ENCODE measurements around the gene COX4I2.

The COX4I2 gene

DNA sequence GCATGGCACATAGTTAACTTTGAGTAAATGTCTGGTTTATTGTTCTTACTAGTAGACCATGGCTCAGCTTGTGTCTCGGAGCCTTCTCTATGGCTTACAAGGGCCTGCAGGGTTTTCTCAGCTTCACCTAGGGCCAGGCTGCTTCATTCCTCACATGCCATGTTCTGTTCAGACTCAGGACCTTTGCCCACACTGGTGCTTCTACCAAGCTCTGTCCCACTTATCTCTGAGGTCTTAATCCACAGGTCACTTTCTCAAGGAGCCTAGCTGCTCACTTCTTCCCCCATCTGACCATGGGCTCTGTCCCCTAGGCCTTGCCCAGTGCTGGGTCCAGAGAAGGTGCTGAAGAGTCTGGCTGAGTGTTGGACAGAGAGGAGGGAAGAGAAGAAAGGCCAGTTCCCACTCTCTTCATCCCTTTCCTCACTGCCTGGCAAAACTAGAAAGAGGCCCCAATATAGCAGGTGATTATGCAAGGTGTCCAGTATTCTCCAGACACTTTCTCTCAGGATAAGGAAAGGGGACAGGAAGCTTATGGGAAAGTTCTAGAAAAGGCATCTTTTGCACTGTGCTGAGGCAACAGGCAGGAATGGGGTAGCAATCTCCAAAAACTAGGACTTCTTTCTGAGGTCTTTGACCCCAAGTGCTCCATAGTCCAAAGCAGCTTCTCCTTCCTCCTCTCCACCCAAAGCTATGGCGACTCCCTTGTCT is 40.0 kb downstream of the COX4I2 start:
- DNase-seq (ENCODE audit: low spot score), result no peak

DNA sequence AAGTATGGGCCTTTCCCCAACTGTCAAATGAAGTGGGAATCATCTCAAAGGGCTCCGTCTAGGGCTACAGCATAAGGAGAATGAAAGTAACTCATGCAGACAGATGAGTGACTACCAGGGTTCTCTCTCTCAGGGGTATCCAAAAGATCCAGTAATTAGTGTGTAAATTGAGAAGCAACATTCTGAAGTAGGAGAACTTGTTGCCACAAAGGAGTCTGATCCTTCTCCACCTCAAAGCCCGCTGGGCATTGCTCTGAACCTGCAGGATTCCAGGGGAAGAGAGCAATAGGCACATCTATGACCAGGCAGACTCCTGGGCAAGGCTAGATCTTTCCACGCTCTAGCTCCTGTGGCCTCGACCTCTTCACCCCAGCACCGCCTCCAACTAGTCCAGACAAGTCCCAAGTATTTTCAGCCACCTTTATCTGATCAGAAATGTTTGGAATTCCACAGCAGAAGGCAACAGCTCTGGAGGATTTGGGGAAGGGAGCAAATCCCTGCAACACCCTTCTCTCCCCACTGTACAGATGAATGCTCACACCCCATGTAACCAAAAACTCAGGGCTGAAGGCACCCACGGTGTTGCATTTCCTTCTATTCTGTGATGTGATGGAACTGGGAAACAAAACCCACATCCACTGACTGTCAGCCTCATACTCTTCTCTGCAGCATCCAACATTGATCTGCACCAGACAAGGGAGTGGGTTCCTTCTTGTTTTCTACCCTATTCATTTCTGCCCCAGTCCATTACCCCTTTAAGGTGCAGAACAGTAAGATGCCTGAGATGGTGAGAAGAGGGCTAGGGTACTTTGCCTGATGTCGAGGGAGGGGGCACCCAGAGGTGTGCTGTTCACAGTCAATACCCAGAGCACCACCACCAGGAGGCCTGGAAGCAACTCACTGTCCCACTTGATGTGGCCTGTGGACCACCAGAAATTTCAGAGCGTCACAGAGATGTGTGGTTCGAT is 41.0 kb downstream of the COX4I2 start:
- peak; percentile 65 for DNase-seq (ENCODE audit: low spot score)

DNA sequence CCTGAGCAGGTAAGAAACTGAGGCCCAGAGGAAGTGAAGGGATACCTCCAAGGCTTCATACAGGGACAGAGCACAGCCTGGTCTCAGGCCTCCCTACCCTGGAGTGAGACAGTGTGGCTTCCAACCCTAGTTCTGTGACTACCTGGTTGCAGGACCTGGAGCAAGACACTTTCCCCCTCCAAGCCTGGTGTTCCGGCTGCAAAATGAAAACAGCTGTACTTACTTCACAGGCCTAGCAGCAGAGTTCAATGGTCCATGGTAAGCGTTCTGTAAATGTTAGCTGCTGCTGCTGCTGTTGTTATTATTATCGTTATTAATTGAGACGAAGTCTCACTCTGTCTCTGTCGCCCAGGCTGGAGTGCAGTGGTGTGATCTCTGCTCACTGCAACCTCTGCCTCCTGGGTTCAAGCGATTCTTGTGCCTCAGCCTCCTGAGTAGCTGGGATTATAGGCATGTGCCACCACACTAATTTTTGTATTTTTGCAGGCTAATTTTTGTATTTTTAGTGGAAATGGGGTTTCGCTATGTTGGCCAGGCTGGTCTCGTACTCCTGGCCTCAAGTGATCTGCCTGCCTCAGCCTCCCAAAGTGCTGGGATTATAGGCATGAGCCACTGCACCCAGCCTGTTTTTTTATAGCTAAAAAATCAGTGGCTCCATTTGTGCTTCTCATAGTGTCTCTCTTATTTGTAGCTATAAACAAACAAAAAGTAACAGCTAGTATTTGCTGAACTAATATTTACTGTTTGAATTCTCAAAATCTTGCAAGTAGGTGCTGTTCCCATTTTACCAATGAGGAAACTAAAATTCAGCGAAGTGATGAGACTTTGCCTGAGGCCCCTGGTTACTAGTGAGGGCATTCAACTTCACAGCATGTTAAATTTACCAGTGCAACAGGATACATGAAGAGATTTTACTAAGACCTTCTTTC is 41.9 kb downstream of the COX4I2 start:
- no peak for DNase-seq (ENCODE audit: low spot score)

DNA sequence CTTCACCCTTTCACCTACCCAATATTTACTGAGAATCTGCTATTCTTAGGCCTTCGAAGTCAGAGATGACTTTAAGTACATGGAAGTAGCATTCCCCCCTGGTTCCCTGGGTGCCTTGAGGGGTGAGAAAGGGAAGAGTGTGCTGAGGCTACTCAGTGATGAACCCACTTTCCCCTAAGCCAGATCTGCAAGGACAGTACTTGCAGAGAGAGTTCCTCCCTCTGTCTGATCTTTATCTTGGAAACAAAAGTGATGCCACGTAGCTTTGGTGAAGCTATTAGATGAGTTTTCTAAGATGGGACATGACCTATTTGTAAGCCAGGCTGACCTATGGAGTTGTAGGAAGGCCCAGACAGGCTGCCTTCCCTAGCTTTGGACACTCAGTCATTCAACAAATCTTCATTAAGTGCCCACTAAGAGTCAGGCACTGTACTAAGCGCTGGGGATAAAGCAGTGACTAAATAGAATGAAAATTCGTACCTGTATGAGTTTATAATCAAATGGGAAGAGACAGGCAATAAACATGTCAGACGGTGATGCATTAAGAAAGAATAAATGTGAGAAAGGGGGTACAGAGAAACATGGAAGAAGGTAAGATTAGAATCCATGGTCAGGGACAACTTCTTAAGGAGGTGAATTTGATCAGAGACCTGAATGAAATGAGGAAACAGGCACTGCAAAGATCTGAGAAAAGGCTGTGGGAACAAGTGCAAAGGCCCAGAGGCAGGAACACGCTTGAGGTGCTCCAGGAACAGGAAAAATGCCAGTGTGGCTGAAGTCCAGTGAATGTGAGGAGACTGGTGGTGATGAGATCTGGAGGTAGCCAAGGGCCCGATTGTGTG is 42.8 kb downstream of the COX4I2 start:
- DNase-seq (ENCODE audit: low spot score), result no peak

DNA sequence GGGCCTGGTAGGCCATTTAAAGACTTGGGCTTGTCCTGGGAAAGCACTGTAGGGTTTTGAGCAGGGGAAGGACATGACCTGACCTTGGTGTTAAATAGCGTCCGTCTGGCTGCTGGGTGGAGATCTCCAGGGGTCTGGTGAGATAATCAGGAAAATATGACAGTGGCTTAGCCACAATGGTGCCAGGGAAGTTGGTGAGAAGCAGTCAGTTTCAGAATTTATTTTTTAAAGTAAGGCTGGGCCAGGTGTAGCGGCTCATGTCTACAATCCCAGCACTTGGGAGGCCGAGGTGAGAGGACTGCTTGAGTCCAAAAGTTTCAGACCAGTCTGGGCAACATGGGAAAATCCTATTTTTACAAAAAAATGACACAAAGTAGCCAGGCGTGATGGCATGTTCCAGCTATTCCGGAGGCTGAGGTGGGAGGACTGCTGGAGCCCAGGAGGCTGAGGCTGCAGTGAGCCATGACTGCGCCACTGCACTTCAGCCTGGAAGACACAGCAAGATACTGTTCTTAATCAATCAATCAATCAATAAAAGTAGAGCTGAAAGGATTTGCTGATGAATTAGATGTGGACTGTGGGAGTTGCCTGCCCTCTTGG is 43.5 kb downstream of the COX4I2 start:
- no peak for DNase-seq (ENCODE audit: low spot score)

DNA sequence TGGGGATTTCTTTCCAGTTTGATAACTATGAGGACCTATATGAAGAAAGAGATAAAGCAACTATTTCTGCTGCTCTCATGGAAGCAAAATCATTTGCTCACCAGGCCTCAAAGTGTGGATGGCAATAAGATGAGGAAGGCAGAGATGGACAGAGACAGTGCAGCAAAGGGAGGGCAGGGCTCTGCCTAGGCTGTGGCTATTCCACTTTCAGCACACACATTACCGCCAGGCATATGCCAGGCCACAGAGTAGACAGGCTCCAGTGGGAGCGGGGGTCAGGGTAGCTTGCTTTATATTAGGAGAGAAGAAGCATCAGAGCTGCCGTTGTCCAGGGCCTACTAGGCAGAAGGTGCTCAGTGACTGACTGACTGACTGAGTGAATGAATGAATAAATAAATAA is 44.1 kb downstream of the COX4I2 start:
- DNase-seq (ENCODE audit: low spot score), result no peak

DNA sequence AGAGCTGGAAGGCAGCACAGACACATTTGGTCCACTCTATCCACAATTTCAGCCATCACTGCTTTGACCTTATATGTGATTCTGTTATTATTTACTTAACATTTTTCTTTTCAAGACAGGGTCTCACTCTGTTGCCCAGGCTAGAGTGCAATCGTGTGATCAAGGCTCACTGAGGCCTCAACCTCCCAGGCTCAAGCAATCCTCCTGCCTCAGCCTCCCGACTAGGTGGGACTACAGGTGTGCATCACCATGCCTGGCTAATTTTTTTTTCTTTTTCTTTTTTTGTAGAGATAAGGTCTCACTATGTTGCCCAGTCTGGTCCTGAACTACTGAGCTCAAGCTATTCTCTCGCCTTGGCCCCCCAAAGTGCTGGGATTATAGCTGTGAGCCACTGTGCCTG is 44.6 kb downstream of the COX4I2 start:
- no peak for DNase-seq (ENCODE audit: low spot score)

DNA sequence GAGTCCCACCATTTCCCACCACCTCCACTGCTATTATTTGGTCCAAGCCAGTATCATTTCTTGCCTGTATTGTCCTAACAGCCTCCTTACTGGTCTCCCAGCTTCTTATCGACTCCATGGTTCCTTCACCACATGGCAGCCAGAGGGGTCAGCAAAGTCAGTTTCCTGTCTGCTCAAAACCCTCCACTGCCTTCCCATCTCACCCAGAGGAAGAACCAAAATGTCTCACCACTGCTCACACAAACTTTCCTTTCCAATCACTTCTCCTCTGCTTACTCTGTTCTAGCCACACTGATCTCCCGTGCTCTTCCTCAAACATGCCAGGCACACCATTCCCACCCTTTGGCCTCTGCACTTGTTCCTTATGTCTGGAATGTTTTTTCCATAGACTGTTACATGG is 45.2 kb downstream of the COX4I2 start:
- no peak for DNase-seq (ENCODE audit: low spot score)

DNA sequence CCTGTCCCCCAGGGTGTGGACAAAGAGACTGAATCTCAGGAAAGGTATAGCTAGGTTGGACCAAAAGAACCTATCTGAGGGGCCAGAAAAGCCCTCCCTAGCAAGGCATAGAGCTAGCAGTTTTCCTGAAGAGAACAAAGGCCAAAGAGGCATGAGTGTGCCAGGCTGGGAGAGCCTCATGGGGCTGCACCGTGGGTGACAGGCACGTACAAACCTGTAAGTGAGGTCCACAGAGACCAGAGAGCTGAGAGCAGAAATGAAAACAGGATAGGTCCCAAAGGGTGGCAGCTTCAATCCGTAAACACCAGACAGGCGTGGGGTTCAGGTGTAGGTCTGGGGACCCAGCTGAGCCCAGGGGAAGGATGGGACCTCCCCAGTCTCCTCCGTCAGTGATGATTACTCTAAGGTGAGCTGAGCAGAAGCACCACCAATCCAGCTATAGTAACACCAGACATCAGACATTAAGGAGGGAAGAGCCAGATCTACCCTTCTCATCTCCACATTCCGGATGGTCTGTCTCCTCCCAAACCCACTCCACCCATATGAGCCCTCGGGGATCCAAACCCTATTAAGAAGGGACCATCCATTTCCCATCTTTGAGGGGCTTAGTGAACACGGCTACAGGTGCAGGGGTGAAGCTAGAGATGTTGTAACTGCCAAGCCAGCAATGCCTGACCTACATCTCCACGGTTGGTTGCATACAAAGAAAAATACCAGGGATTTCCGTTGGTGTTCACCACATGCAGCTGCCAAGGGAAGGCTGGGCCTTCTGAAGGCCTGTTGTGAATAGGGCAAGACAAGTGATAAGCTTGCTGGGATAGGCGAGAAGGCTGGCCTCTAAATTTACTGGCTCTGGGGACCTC is 46.7 kb downstream of the COX4I2 start:
- no peak for DNase-seq (ENCODE audit: low spot score)

DNA sequence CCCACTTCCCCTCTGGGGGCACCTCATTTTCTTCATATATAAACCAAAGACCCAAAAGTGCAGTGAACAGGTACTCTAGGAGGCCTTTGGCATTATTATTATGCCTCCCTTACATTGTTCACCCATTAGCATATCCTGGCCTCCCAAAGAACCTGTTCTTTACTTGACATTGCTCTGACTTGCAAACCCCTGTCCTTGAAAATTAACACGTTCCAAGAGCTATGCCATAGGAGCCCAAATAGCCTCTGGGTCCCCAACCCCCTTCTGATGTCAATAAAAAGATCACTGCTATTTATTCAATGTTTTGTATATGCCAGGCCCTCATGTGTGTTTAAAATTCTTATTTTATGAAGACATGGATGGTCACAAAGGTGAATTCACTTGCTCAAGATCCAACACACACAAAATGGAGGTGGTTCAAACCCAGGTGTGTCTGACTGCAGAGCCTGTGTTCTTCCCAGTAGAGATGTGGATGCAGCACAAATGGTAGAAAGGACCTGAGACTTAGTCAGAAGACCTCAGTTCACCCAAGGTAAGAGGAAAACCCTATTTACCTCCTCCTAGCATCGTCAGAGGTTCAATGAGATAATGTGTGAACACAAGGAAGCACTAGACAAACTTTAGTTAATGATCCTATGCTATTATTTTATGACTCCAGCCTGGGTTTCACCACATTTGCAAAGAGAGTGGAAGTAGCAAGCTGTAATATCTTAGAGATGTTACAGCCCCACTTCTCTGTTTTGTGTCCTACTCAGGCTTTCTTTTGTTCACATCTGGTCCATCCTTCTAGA is 48.3 kb downstream of the COX4I2 start:
- no peak for DNase-seq (ENCODE audit: low spot score)

DNA sequence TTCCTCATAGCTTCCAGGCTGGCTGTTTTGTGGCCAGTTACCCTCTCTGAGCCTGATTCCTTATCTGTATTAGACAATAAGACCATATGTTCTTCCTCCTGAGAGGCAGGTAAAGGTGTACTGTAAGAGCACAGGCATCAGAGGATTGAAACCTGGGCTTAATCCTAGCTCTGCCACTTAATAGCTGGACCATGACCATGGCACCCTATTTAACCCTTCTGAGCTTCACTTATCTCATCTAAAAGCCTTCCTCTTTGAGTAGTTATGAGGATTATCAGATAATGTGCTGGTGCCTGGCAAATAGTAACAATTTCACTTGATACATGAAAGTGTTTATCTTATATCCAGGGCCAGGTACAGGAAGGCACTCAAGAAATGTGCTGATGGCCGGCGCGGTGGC is 50.1 kb downstream of the COX4I2 start:
- DNase-seq (ENCODE audit: low spot score), result no peak

DNA sequence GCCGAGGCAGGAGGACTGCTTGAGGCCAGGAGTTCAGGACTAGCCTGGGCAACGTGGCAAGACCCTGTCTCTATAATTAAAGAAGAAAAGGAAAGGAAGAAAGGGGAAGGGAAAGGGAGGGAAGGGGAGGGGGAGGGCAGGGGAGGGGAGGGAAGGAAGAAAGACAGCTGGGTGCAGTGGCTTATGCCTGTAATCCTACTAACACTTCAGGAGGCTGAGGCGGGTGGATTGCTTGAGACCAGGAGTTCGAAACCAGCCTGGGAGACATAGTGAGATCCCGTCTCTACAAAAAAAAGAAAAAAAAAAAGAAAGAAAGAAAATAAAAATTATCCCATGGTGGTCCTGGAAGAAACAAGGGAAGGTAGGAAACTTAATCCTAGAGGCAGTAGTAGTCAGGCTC is 51.4 kb downstream of the COX4I2 start:
- DNase-seq (ENCODE audit: low spot score), result no peak

DNA sequence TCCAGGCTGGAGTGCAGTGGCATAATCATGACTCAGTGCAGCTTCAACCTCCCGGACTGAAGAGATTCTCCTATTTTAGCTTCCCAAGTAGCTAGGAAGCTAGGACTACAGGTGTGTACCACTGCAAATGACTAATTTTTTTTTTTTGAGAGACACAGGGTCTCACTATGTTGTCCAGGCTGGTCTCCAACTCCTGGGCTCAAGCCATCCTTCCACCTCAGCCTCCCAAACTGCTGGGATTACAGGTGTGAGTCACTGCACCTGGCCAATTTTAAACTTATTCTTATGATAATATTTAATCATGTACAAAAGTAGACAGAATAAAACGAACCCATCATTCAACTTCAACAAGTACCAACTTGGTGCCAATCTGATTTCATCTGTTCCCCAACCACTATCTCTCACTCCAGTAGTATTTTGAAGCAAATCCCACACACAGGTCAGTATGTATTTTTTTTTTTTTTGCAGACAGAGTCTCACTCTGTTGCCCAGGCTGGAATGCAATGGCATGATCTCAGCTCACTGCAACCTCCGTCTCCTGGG is 52.5 kb downstream of the COX4I2 start:
- no peak for DNase-seq (ENCODE audit: low spot score)

DNA sequence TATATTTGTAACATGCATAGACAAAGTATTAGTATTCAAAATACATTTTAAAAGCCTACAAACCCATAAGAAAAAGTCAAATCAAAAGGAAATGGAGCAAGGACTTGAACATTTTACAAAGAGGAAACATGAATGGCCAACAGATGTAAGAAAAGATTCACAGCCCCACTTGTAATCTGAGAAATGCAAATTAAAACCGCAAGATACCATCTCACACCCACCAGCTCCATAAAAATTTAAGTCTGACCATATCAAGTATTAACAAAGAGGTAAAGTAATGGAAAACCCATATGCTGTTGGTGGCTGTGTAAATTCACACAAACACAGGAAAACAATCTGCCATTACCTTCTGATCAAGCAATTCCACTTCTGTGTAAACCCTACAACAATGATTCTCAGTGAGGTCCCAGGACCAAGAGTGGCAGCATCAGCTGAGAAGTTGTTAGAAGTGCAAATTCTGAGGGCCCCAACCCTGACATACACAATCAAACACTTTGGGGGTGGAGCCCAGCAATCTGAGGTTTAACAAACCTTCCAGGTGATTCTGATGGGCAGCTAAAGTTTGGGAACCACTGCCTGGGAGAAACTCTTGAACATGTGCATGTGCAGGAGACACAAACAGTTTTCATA is 54.0 kb downstream of the COX4I2 start:
- DNase-seq (ENCODE audit: low spot score), result peak; percentile 58

DNA sequence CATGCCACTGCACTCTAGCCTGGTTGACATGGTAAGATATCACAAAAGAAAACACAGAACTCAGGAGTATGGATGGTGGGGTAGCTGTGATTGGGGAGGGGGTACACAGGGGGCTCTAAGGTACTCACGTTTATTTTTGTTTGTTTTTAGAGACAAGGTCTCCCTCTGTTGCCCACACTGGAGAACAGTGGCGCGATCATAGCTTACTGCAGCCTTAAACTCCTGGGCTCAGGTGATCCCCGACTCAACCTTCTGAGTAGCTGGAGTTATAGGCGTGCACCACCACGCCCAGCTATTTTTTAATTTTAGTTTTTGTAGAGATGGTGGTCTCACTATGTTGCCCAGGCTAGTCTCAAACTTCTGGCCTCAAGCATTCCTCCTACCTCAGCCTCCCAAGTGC is 55.7 kb downstream of the COX4I2 start:
- DNase-seq (ENCODE audit: low spot score), result no peak

DNA sequence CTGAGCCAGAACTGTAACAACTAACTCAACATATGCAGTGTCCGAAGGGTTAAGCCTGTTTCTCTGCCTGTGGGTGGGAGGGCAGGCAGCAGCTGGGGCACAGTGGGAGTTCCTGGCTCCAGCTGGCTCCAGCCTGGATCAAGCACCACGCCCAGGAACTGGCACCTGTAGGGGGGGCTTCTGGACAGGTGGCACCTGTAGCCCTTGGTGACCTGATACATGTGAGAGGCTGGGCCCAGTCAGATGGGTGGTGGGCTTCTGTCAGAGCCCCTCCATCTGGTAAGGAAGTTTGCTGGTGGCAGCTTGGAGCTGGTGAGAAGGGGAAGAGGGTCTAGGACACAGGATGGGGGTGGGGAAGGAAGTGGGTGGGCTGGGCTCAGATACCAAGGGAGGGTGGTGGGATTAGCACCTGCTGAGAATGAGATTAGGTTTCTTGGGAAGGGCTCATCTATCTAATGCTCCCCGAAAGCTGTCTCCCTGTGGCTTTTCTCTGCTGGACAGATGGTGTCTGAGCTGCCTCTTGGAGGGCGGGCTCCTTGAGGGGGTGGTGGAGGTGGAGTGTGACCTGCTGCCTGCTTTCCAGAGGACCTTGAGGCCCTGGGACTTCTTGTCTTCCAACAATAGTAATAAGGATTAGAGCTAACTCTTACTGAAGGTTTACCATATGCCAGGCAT is 56.4 kb downstream of the COX4I2 start:
- DNase-seq (ENCODE audit: low spot score), result no peak
